Skeletal muscle satellite cell (primary cell): ENCODE measurements around the gene ZSCAN10.
"Not testable (repeated sequence)": the region's sequence is repeated elsewhere in the genome, so short reads cannot be mapped to it uniquely, and the experiment has no call there.

Experiments
- H3K27me3 ChIP-seq: 2 replicates; pipeline ENCODE4 v1.7.0; 2013; ENCODE audit warnings: low read length; ENCODE audit not compliant: control insufficient read depth, insufficient read depth
- H3K36me3 ChIP-seq: 2 replicates; pipeline ENCODE4 v1.7.0; 2013; ENCODE audit warnings: mild to moderate bottlenecking, control low read depth, low read length; ENCODE audit not compliant: insufficient read depth
- H3K4me1 ChIP-seq: 2 replicates; pipeline ENCODE4 v1.7.0; 2013; ENCODE audit warnings: low read length; ENCODE audit not compliant: control insufficient read depth, insufficient read depth
- H3K4me2 ChIP-seq: 2 replicates; pipeline ENCODE4 v1.7.0; 2013; ENCODE audit warnings: mild to moderate bottlenecking, low read length
- H3K4me3 ChIP-seq: 2 replicates; pipeline ENCODE4 v1.7.0; 2013; ENCODE audit warnings: low read length
- H3K9ac ChIP-seq: 2 replicates; pipeline ENCODE4 v1.7.0; 2013; ENCODE audit warnings: mild to moderate bottlenecking, low read depth, low read length, moderate library complexity
- H3K9me3 ChIP-seq: replicated peaks from 2 replicates; pipeline ENCODE4 v1.7.0; 2013; ENCODE audit warnings: mild to moderate bottlenecking, control low read depth, low read length

ZSCAN10 gene

DNA sequence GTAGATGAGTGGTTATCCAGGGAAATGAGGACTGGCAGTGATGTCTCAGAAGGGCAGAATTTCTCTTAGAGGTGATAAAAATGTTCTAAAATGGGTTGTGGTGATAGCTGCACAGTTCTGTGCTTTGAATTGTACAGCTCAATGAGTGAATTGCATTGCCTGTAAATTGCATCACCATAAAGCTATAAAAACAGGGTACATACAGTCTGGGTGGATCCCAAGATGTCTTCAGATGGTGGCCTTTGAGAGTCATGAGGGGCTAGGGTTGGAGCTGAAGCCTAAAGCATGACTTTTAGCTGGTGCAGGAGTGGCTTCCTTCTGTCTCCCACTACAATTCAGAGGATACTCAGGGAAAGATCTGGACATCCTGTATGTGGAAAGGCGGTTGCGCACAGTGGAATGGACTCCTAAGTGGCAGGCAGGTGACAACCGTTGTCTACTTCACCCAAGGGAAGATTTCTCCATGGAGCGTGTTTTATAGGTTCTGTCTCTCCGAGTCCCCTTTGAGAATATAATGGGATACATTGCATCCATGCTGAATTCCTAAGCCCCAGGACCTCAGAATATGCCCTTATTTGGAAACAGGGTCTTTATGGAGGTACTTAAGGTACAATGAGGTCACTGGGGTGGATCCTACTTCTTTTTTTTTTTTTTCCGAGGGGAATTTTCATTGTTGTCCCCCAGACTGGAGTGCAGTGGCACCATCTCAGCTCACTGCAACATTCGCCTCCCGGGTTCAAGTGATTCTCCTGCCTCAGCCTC, 35.3 kb downstream of the ZSCAN10 start:
- H3K4me2 ChIP-seq, result no peak overlapping the region
- H3K9me3 ChIP-seq, result no peaks in the 10 kb centered on the region
- peaks cover 32% of the 10 kb centered on the region for H3K4me1 ChIP-seq

DNA sequence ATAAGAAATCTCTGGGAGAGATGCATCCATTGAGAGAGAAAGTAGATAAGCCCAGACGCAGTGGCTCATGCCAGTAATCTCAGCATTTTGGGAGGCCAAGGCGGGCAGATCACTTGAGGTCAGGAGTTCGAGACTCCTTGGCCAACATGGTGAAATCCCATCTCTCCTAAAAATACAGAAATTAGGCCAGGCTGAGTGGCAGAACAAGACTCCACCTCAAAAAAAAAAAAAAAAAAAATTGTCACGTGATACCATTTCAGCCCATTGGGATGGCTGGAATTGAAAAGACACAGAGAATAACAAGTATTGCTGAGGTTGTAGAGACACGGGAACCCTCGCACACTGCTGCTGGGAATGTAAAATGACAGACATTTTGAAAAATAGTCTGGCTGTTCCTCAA, 36.5 kb downstream of the ZSCAN10 start:
- H3K9me3 ChIP-seq, result no peaks in the 10 kb centered on the region
- H3K9ac ChIP-seq, result no peak overlapping the region
- H3K36me3 ChIP-seq, result no peaks in the 10 kb centered on the region
- H3K4me2 ChIP-seq, result no peak overlapping the region
- H3K27me3 ChIP-seq, result peaks cover 4% of the 10 kb centered on the region
- H3K4me1 ChIP-seq, result peaks cover 36% of the 10 kb centered on the region
- H3K4me3 ChIP-seq, result no peak overlapping the region

More for the DNA sequence above, 35.3 kb downstream of the ZSCAN10 start:
- Histone ChIP-seq H3K27me3 (peaks cover 4% of the 10 kb centered on the region), H3K9ac (no peak overlapping the region), H3K4me3 (no peak overlapping the region), H3K36me3 (no peaks in the 10 kb centered on the region)

DNA sequence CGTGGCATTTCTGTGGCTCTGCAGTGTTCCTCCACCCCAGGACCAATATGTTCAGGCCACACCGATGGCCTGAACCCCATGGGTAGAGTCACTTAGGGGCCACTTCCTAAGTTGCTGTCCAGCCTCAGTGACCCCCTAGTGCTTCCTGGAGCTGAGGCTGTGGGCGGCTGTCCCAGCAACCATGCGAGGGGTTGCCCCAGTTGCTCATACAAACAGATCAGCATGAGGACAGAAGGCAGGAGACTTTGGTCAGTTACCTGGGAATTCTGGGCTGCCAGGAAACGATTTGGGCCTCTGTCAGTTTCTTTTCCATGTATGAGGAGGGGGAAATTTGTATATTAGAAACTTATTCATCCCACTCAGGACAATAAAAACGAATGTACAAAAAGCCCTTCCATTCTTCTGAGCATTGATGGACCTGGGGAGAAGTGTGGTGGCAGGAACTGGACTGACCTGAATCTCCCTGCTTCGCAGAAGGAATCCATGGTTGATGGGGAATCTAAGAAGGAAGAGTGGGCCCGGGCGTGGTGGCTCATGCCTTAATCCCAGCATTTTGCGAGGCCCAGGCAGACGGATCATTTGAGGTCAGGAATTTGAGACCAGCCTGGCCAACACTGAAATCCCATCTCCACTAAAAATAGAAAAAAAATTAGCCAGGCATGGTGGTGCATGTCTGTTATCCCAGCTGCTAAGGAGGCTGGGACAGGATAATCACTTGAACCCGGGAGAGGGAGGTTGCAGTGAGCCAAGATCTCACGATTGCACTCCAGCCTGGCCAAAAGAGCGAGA, 38.6 kb downstream of the ZSCAN10 start:
- Histone ChIP-seq H3K4me3 (no peak overlapping the region), H3K4me2 (no peak overlapping the region), H3K9ac (no peak overlapping the region), H3K36me3 (no peaks in the 10 kb centered on the region), H3K27me3 (peaks cover 4% of the 10 kb centered on the region), H3K4me1 (peaks cover 27% of the 10 kb centered on the region), H3K9me3 (no peaks in the 10 kb centered on the region)

DNA sequence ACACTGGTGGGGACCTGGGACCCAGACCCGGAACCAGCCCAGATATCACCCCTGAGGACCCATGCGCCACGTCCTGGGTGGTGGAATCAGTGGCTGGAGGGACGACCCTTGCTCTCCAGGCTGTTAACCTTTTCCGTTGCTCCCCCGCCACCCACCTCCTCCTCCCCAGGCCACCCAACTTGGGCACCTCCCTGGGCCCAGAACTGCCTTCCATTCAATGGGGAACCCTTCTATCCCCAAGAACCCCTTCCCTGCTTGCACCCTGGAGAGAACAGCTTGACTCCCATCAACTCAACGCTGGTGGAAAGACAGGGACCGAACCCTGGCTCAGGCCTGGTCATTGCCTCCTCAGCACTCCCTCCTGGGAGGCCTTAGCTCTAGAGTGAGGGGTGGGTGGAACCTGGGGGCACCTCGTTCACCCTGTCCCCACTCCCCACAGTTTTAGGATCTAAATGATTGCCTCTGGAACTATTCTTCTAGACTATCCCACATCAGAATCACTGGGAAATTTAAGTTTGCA, 39.3 kb downstream of the ZSCAN10 start:
- Histone ChIP-seq H3K9ac (peak overlapping the region; percentile 95), H3K4me1 (peaks cover 19% of the 10 kb centered on the region), H3K9me3 (no peaks in the 10 kb centered on the region), H3K27me3 (peaks cover 4% of the 10 kb centered on the region), H3K4me3 (peak overlapping the region; percentile 90), H3K36me3 (no peaks in the 10 kb centered on the region), H3K4me2 (peak overlapping the region; percentile 99)

DNA sequence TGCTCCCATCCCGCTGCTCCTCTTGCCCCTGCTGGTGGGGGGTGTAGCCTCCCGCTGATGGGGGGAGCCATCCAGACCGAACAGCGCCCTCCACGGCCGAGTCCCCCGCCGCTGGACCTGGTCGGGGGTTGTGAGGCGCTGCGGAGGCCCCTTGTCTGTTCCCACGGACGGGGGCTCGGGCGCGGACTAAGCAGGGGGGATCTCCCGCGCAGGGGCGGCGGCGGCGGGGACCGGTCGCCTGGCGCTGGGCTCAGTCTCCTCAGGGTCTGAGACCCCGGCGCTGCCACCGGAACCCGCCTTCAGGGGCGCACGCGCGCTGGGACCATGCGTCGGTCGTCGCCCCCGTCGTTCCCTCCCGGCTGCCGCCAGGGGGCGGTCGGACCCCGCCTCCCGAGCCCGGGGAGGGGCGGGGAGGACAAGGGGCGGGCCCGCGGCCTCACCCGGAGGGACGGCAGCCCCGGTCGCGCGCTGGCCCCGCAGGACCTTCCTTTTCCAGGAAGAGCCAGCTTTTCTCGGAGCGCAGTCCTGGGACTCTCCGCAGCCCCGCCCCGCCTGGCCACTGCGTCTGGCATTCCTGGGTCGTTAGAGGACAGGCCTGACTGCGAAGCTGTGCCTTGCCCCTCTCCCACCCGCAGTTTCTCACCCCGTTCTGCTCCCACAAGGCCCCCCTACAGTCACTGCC, 39.9 kb downstream of the ZSCAN10 start:
- H3K4me1 ChIP-seq, result peaks cover 18% of the 10 kb centered on the region

DNA sequence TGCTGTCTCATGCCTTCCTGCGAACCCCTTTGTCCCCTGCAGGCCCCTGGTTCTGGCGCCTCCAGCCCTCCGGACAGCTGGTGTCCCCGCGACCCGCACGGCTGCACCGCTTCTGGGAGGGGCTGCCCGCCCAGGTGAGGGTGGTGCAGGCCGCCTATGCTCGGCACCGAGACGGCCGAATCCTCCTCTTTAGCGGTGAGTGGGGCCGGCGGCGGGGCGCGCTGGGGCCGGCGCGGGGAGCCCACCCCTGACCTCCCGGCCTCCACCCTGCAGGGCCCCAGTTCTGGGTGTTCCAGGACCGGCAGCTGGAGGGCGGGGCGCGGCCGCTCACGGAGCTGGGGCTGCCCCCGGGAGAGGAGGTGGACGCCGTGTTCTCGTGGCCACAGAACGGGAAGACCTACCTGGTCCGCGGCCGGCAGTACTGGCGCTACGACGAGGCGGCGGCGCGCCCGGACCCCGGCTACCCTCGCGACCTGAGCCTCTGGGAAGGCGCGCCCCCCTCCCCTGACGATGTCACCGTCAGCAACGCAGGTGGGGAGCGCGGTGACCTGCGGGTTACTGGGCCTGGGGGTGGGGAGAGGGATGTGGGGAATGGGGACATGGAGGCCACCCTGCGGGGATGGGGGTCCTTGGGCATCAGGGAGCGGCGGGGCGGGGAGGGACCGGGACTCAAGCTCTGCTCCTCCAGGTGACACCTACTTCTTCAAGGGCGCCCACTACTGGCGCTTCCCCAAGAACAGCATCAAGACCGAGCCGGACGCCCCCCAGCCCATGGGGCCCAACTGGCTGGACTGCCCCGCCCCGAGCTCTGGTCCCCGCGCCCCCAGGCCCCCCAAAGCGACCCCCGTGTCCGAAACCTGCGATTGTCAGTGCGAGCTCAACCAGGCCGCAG, 40.7 kb downstream of the ZSCAN10 start:
- H3K9ac ChIP-seq, result peak overlapping the region; percentile 95
- peak overlapping the region; percentile 99 for H3K4me2 ChIP-seq
- H3K27me3 ChIP-seq, result peaks cover 4% of the 10 kb centered on the region
- H3K36me3 ChIP-seq, result no peaks in the 10 kb centered on the region
- no peaks in the 10 kb centered on the region for H3K9me3 ChIP-seq
- H3K4me3 ChIP-seq, result peak overlapping the region; percentile 90
- H3K4me1 ChIP-seq, result peaks cover 18% of the 10 kb centered on the region

More for the DNA sequence above, 39.9 kb downstream of the ZSCAN10 start:
- H3K4me2 ChIP-seq, result peak overlapping the region; percentile 99
- no peaks in the 10 kb centered on the region for H3K36me3 ChIP-seq
- H3K27me3 ChIP-seq, result peaks cover 4% of the 10 kb centered on the region
- peak overlapping the region; percentile 90 for H3K4me3 ChIP-seq
- H3K9me3 ChIP-seq, result no peaks in the 10 kb centered on the region
- H3K9ac ChIP-seq, result peak overlapping the region; percentile 95

DNA sequence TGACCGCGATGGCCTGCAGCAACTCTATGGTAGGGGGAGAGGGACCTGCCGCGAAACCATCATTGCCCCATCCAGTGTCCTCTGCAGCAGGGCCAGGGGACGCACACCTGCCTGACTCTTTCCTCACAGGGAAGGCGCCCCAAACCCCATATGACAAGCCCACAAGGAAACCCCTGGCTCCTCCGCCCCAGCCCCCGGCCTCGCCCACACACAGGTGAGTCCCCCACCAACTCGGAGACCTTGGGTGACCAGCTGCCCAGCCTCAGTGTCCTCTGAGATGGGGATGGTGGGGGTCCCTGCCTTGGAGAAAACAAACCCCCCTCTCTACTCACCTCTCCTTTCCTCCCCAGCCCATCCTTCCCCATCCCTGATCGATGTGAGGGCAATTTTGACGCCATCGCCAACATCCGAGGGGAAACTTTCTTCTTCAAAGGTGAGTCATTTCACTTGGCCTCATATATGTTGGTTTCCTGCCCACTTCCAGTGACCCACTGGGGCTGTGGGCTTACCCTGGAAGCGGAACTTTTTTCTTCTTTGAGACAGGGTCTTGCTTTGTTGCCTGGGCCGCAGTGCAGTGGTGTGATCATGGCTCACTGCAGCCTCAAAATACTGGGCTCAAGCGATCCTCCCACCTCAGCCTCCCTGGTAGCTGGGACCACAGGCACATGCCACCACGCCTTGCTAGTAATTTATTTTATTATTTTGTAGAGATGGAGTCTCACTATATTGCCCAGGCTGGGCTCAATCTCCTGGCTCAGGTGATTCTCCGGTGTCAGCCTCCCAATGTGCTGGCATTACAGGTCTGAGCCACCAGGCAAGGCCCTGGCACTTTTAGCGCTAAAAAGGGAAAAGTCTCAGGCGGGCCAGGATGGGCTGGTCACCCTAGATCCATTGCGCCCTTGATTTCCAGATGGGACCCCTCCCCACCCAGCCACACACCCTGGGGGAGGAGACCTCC, 41.6 kb downstream of the ZSCAN10 start:
- no peaks in the 10 kb centered on the region for H3K36me3 ChIP-seq
- peaks cover 4% of the 10 kb centered on the region for H3K27me3 ChIP-seq
- peak overlapping the region; percentile 95 for H3K9ac ChIP-seq
- H3K4me3 ChIP-seq, result peak overlapping the region; percentile 90
- peaks cover 18% of the 10 kb centered on the region for H3K4me1 ChIP-seq
- H3K4me2 ChIP-seq, result peak overlapping the region; percentile 99
- no peaks in the 10 kb centered on the region for H3K9me3 ChIP-seq

DNA sequence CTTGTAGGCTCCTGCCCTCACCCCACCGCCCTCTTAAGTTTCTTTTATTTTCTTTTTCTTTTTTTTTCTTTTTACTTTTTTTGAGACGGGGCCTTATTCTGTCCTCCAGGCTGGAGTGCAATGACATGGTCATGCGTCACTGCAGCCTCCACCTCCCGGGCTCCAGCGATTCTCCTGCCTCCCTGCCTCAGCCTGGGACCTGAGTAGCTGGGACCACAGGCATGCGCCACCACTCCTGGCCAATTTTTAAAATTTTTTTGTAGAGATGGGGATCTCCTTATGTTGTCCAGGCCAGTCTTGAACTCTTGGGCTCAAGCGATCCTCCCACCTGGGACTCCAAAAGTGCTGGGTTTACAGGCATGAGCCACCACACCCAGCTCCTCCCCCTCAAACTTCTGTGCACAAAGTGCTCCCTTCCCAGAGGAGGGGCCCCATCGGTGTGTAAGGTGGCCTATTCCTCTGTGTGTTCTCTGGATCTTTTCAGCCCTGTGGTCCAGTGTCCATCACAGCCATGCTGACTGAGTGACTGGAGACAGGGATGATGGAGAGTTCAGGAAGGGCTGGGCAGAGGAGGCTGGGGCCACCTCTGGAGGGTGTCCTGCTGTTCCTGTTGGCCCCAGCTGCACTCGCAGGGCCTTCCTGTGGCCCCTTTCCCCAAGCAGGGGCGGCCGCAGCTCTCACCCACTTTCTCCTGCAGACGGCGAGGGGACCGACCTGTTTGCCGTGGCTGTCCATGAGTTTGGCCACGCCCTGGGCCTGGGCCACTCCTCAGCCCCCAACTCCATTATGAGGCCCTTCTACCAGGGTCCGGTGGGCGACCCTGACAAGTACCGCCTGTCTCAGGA, 42.5 kb downstream of the ZSCAN10 start:
- Histone ChIP-seq H3K4me3 (no peak overlapping the region), H3K9me3 (no peaks in the 10 kb centered on the region), H3K27me3 (peaks cover 4% of the 10 kb centered on the region), H3K9ac (no peak overlapping the region), H3K36me3 (no peaks in the 10 kb centered on the region), H3K4me2 (no peak overlapping the region), H3K4me1 (peaks cover 18% of the 10 kb centered on the region)

DNA sequence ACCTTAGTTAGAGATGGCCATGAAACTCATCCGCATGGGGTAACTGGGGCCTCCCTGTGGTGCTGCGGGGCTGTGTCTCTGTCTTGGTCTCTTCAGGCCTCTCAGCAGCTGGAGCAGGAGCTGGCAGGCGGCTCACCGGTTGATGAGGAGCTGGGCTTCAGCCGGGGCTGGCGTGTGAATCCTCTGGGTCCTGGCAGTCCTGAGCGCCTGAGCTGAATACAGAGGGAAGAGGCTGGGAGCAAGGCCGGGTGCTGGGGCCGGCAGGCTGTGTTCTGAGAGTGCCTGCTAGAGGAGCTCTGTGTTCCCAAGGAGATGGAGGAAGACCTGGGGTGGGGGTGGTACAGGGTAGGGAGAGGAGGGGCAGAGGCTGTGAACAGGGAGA, 43.4 kb downstream of the ZSCAN10 start:
- not testable (repeated sequence) for H3K36me3 ChIP-seq, H3K9ac ChIP-seq, H3K27me3 ChIP-seq, H3K4me3 ChIP-seq, H3K4me2 ChIP-seq, H3K9me3 ChIP-seq
- peaks cover 18% of the 10 kb centered on the region for H3K4me1 ChIP-seq
